Mononuclear cell (primary cell): ENCODE results near the gene CPA4. TPM values are rescaled to one million over a fixed set of nuclear protein-coding genes. Genes with fewer than 3 reads are reported as not detected.

Experiments used
- H3K27me3 ChIP-seq: 2 replicates; pipeline ENCODE4 v1.6.0; 2011; ENCODE audit warnings: low read length, control low read depth; ENCODE audit not compliant: insufficient read depth
- H3K4me1 ChIP-seq: 2 replicates; pipeline ENCODE4 v1.5.1; 2011; ENCODE audit warnings: mild to moderate bottlenecking, low read length, control low read depth; ENCODE audit not compliant: insufficient read depth
- H3K4me3 ChIP-seq: 2 replicates; pipeline ENCODE4 v1.5.1; 2011; ENCODE audit warnings: mild to moderate bottlenecking, low read length, moderate library complexity
- H3K9me3 ChIP-seq: 2 replicates; pipeline ENCODE4 v1.5.1; 2011; ENCODE audit warnings: low read depth, mild to moderate bottlenecking, control low read depth, low read length
- total RNA-seq: library from RNA; depleted of rRNA; stranded (reverse); fragments of >200 nt; gene quantifications from one replicate; pipeline ENCODE4 v1.2.3, GENCODE V29; 2012

CPA4 gene
- total RNA-seq, 1 donor: 0.21 TPM

DNA sequence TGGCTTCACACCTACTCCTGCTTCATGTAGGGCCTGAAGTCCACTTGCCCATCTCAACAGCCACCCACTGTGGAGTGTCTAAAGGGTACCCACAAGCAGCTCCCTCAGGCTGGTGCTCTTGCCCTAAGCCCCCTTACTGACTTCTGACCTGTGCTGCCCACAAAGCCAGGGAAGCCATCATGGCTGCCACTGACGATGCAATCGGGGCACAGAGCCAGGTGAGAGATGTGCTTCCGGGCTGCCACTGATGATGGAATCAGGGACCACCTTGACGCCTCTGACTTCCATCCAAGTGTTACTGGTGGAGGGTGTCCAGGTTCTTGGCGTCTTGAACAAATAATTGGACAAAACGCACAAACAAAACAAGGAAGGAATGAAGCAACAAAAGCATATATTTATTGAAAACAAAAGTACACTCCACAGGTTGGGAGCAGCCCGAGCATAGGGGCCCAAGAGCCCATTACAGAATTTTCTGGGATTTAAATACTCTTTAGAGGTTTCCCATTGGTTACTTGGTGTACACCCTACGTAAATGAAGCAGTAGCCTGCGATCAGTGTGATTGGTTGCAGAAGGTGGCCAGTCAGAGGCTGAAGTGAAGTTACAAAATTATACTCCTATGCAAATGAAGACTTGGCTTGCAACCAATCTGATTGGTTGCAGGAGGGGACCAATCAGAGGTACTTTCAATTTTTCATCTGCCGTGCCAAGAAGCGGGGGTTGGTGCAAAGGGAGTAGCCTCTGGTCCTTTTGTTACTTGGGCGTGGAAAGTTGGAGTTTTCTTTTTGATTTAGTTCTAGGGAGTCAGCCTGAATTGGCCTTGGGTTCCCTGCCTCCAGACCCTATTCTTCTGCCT, 21.8 kb upstream of the CPA4 start:
- no peaks in the 10 kb centered on the region for H3K27me3 ChIP-seq
- H3K9me3 ChIP-seq: no peaks in the 10 kb centered on the region
- peaks cover 4% of the 10 kb centered on the region for H3K4me1 ChIP-seq
- no peak overlapping the region for H3K4me3 ChIP-seq

DNA sequence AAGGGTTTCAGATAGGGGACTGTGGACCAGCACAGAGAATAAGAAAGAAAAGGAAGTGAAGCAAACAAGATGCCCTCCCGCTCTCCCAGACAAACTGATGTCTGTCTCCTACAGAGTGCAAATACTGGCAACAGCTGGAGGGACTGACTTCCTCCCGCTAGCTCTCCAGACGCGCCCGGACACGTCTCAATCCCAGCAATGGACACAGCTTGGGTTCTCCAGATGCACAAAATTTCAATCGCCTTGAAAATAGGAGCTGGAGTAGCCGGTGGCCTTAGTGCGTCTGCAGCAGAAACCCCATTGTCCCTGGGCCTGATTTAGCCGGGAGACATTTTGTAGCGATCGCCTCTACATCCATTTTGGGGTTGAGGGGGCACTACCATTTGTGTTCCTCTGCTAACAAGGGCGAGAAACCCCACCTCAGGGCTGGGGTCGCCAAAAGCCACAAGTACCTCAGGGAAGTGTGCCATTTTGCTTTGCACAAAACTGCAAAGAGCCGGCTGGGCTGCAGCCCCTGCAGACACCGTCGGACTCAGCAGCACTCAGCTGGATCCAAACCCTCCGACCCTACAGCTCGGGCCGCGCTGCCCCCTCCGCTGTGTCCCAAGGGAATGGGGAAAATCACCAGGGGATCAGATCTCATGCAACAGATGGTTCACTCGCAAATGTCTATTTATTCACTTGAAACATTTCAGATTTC, 20.4 kb upstream of the CPA4 start:
- peaks cover 4% of the 10 kb centered on the region for H3K4me1 ChIP-seq
- H3K27me3 ChIP-seq: peaks cover 6% of the 10 kb centered on the region
- no peaks in the 10 kb centered on the region for H3K9me3 ChIP-seq
- H3K4me3 ChIP-seq: no peak overlapping the region

DNA sequence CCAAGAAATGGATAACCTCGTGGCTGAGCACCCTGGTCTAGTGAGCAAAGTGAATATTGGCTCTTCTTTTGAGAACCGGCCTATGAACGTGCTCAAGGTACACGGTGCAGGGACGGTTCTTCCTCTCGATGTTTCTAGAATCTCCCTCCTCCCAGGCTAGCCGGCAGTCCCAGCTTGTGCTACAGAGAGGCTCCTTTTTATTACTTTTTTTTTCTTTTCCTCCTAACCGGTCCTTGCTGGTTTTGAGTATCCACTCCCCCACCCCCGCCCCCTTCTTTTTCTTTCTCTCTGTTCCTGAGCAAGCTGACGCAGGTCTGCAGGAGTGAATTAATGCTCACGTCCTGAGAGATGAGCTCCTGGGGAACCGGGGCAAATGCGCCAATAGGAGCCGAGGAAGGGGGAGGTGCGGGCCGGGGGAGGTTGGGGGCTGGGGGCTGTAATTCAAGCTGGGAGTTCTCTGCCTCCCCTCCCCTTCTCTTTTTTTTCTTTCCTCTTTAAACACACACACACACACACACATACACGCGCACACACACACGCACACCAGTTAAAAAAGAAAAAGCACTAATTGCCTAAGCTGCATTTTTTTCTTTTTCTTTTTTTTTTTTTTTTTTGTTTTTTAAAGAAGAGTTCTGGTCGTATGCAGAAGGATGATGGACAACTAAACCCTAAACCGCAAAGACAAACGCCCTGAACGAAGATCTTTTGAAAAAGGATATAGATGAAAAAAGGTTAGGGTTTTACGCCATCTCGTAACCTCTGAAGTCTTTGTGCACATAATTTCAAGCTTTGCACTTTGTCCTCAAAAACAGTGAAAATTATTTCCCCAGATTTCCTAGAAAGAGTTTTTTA, 19.7 kb upstream of the CPA4 start:
- Histone ChIP-seq H3K4me3 (no peak overlapping the region), H3K4me1 (peaks cover 4% of the 10 kb centered on the region)

DNA sequence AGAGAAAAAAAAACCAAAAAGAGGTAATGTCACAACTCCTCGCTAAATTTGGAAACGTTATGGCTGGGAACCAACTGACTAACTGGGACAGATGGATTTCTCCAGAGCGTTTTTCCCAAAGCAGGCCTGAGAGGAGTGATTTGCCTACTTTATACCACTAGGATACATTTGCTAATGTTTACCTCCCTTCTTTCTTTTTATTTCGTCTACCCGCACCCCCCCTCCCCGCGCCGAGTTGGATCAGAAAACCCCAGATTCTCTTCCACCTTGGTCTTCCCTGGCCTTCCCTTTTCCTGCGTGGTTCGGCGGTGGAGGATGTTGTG, 19.1 kb upstream of the CPA4 start:
- no peaks in the 10 kb centered on the region for H3K9me3 ChIP-seq
- H3K4me3 ChIP-seq: no peak overlapping the region
- H3K27me3 ChIP-seq: peaks cover 6% of the 10 kb centered on the region
- peaks cover 4% of the 10 kb centered on the region for H3K4me1 ChIP-seq

More for the DNA sequence above, 19.7 kb upstream of the CPA4 start:
- H3K27me3 ChIP-seq: peaks cover 6% of the 10 kb centered on the region
- no peaks in the 10 kb centered on the region for H3K9me3 ChIP-seq

DNA sequence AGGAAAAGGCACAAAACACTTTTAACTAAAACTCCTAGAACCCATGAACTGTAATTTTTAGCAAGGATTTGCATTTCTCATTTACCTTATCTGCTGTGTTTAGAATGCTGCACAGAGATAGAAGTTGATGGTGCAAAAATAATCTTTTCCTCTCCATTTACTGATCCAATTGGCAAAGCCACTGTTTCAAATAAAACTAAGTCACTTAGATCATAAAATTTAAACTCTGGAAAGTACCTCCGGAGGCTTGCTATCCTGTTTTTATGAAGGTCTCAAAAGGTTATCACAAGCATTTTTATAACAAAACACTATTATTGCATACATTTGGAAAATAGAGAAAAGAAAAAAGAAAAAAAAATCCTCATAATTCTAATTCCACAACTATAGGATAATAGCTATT, 18.7 kb upstream of the CPA4 start:
- no peak overlapping the region for H3K4me3 ChIP-seq

DNA sequence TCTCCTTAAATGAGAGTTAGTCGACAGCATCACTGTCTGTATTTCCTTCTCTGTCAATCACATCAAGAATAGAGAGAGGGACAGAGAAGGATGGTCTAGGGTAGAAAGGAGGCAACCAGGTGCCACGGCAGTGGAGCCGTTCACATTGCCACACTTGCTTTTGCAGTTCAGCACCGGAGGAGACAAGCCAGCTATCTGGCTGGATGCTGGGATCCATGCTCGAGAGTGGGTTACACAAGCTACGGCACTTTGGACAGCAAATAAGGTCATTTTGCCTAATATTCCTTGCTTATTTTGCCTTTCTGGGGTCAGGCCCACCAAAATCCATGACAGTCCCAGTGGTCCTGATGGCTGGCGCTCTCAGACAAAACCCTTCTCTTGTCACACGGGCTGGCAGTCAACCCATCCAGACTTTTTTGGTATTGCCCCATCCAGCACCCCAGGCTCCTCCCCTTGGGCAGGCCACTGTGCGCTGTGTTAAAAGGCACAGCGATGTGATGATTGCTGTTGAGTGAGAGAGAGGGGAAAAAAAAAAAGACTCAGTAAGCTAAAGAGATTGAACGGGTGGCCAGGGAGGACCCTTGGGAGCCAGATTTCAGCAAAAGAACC, 17.9 kb upstream of the CPA4 start:
- Histone ChIP-seq H3K4me1 (peaks cover 4% of the 10 kb centered on the region), H3K4me3 (no peak overlapping the region), H3K9me3 (no peaks in the 10 kb centered on the region), H3K27me3 (peaks cover 6% of the 10 kb centered on the region)

More for the DNA sequence above, 18.7 kb upstream of the CPA4 start:
- peaks cover 6% of the 10 kb centered on the region for H3K27me3 ChIP-seq
- H3K4me1 ChIP-seq: peaks cover 4% of the 10 kb centered on the region
- no peaks in the 10 kb centered on the region for H3K9me3 ChIP-seq

DNA sequence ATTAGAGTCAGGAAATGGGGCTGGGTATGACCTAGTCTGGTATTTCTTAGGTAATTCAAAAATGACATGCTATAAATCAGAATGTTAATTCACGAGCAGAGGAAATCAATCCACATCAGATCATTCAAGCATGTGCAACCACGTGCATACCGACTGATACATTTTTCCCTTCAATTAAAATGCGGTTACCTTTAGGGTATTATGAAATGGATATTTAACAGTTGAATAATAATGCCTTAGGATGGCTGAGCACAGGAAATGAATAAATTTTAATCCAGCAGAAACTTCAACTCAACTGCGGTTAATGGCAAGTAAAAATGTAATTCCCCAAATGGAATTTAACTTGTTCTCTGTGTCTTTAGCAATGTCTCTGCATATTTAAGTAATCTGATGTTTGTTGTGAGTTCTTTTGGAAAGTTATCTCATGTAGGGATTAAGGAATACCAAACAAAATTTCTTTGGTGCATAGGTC, 17.1 kb upstream of the CPA4 start:
- Histone ChIP-seq H3K27me3 (peaks cover 6% of the 10 kb centered on the region), H3K4me3 (no peak overlapping the region), H3K4me1 (peaks cover 4% of the 10 kb centered on the region), H3K9me3 (no peaks in the 10 kb centered on the region)

DNA sequence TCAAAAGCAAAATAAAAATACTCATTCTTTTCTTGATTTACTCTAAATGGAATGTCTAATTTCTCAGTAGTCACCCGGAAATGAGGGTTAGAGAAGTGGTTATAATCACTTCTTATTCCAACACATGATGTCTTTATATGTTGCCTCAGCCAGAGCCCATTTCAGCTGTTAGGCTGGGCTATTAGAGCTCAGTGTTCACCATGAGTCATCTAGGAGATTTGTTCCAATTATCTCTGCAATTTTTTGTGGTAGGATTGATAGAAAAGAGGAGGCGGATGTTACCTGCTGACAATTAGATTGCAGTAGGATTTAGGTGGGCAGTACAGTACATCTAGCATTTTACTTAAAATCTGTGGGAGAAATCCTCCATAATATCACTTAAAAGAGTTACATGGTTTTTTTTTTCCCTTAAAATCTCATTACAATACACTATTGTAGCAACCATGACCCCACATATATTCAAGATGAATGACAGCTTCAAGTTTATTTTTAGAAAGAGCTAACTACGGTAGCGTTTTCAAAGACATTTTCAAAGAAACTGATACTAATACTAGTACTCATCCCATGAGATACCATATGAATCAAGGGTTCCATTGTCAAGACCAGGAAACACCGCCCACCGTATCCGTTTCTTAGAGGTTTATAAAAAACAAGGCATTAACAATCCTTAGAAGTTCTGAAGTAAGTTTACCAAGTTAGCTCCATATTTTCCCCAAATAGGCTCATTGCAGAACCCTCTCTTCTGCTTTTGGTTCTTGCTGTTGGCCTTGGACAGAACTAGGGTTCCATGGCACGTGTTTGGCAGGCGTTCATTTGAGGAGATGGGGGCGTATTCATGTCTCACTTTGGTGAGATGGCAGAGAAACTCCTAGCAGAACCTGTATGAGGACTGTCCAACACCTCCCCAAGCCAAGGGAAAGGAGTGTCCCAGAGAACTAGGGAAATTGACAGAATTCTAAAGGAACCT, 15.9 kb upstream of the CPA4 start:
- peaks cover 6% of the 10 kb centered on the region for H3K27me3 ChIP-seq
- no peak overlapping the region for H3K4me3 ChIP-seq
- H3K9me3 ChIP-seq: no peaks in the 10 kb centered on the region
- H3K4me1 ChIP-seq: peaks cover 4% of the 10 kb centered on the region

DNA sequence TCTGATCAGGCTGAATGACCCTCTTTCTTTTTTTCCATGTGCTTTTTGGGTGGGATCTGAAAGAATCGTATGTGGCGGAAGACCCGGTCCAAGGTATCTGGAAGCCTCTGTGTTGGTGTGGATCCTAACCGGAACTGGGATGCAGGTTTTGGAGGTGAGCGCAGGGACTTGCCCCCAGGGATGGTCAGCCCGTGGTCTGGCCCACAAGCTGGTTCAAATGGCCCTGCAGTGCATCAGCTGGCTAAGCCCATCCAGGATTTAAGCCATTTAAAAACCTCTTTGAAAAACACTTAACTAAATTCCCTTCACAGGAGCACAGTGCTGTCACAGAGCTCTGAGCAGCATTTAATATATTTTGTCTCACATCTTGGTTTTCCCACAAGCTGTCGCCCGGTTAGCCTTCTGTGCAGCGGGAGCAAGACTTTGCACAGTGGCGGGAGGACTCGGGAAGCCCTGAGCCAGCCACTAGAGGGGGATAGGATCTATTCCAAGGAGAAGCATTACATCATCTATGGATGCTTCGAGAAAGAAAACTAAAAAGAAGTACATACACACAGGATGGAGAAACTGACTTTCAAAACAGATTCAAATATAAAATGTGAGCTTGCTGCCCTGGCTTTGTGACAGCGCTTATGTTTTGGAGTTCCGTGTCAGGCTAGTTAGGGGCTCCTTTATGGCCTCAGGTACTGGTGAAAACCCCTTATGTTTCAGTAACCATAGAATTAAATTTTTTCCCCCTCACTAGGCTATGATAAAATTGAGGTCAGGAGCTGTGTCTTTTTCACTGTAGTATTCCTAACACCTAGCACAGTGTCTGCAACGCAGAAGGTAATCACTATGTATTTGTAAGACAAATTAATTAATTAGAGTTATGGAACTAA, 15.0 kb upstream of the CPA4 start:
- Histone ChIP-seq H3K4me3 (no peak overlapping the region), H3K9me3 (no peaks in the 10 kb centered on the region), H3K4me1 (peaks cover 4% of the 10 kb centered on the region), H3K27me3 (peaks cover 6% of the 10 kb centered on the region)

DNA sequence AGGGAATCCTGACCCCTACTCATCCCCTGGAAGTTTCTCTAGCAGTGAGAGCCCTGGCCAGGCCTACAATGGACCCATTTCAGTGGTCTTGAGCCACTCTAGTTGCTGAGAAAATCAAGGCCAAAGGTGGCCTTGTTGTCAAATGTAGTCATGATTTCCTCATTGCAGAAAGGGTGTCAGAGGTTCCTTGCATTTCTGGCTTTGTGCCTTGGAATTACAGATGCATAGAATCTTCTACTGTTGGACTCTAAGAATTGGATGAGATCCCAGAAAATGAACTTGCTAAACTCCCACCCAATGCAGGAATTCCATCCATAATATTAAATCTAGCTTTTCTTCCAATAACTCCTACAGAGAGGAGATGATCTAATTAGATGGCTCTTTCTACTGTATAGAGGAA, 14.1 kb upstream of the CPA4 start:
- Histone ChIP-seq H3K9me3 (no peaks in the 10 kb centered on the region), H3K27me3 (peaks cover 6% of the 10 kb centered on the region), H3K4me1 (peaks cover 4% of the 10 kb centered on the region), H3K4me3 (no peak overlapping the region)

DNA sequence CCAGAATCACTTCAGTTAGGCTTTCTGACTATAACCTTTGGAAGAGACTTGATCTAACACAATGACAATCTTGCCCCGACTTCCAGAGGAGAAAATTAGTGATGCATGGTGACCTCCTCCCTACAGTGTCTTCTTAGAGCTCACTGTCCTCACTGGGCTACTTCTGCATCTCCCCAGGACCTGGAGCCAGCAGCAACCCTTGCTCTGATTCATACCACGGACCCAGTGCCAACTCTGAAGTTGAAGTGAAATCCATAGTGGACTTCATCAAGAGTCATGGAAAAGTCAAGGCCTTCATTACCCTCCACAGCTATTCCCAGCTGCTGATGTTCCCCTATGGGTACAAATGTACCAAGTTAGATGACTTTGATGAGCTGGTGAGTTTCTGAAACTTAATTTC, 13.7 kb upstream of the CPA4 start:
- H3K4me1 ChIP-seq: no peaks in the 10 kb centered on the region
- H3K4me3 ChIP-seq: no peak overlapping the region
- H3K9me3 ChIP-seq: no peaks in the 10 kb centered on the region
- H3K27me3 ChIP-seq: peaks cover 6% of the 10 kb centered on the region

DNA sequence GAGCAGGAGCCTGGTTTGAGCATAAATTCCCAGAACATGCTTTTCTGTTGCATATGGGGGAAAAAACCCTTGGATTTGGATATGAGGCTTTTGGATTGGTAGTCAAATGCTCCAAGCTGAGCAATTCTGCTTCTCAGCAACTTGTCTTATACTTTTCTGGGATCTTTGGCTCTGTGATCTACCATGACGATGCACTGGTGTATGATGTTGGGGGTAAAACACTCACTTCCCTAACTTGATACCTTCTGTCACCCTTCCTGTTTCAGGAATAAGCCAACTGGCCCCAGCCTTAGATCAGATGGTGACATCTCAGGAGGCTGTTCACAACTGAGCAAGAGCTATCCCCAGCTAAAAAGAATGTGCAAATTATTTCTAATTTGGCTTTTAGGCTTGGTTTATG, 13.1 kb upstream of the CPA4 start:
- Histone ChIP-seq H3K9me3 (no peaks in the 10 kb centered on the region), H3K27me3 (peaks cover 6% of the 10 kb centered on the region), H3K4me1 (no peaks in the 10 kb centered on the region), H3K4me3 (no peak overlapping the region)

DNA sequence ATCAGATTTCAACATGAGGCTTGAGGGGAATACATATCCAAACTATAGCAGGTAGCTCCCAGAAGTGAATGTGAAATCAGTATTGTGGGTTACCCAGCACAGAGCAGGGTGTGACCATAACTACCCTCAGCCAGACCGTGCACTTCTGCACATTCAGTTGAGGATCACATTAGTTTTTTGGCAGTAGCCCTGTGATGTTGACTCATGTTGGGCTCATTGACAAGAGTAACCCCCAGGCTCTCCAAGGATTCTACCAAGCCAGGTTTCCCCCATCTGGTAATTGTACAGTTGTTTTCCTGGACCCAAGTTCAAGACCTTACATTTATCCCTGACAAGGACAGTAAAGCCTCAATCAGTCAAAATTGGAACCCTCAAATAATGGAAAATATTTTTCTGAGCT, 11.7 kb upstream of the CPA4 start:
- Histone ChIP-seq H3K27me3 (peaks cover 5% of the 10 kb centered on the region), H3K4me3 (no peak overlapping the region), H3K9me3 (no peaks in the 10 kb centered on the region), H3K4me1 (no peaks in the 10 kb centered on the region)
